A673 (cell line): Measurements from ENCODE around the gene NEXMIF. TPM values are rescaled to one million over a fixed set of nuclear protein-coding genes. Genes with fewer than 3 reads are reported as not detected.

Experiments
- BruUV-seq: library from RNA; stranded (reverse); fragments of 400-500 nt; replicated peaks from 2 replicates; lab custom pipeline; 2021; lab: Mats Ljungman, UMichigan
- CTCF ChIA-PET: fragments of 300-600 bp; sonication (Branson Sonifier 250); formaldehyde crosslinking; loops from one replicate; lab custom pipeline; 2022; ENCODE audit warnings: antibody characterized with exemption; lab: Charles Lee
- POLR2A ChIA-PET: fragments of 300-600 bp; sonication (Branson Sonifier 250); formaldehyde crosslinking; loops from one replicate; lab custom pipeline; 2022; ENCODE audit warnings: antibody characterized with exemption; ENCODE audit not compliant: low non-redundant PET; lab: Charles Lee
- DNase-seq: peaks from one replicate; pipeline ENCODE4 v3.0.0-alpha.2; 2015; ENCODE audit warnings: low spot score
- H3K27ac ChIP-seq: fragments of 200-600 bp; sonication (generic); 2 replicates; pipeline ENCODE4 v1.5.1; 2016; ENCODE audit warnings: mixed run types, low read depth, mild to moderate bottlenecking, mixed read lengths, antibody characterized with exemption, low read length; ENCODE audit not compliant: poor library complexity, severe bottlenecking
- H3K27me3 ChIP-seq: fragments of 200-600 bp; sonication (generic); replicated peaks from 2 replicates; pipeline ENCODE4 v1.6.1; 2017; ENCODE audit warnings: mixed run types, low read depth, mild to moderate bottlenecking, mixed read lengths, antibody characterized with exemption, low read length; ENCODE audit not compliant: insufficient read depth, poor library complexity
- H3K36me3 ChIP-seq: fragments of 200-600 bp; sonication (generic); 2 replicates; pipeline ENCODE4 v1.6.1; 2016; ENCODE audit warnings: mixed run types, mild to moderate bottlenecking, mixed read lengths, antibody characterized with exemption, low read length; ENCODE audit not compliant: insufficient read depth, poor library complexity, severe bottlenecking
- H3K4me1 ChIP-seq: fragments of 200-600 bp; sonication (generic); 2 replicates; pipeline ENCODE4 v1.6.1; 2017; ENCODE audit warnings: mixed run types, mild to moderate bottlenecking, mixed read lengths, antibody characterized with exemption, low read length; ENCODE audit not compliant: insufficient read depth, poor library complexity, severe bottlenecking
- H3K4me3 ChIP-seq: fragments of 200-600 bp; sonication (generic); 2 replicates; pipeline ENCODE4 v1.5.1; 2016; ENCODE audit warnings: low read depth, mixed run types, mild to moderate bottlenecking, mixed read lengths, low read length; ENCODE audit not compliant: poor library complexity, severe bottlenecking
- H3K9me3 ChIP-seq: fragments of 200-600 bp; sonication (generic); 2 replicates; pipeline ENCODE4 v1.6.1; 2016; ENCODE audit warnings: mixed run types, low read depth, mild to moderate bottlenecking, mixed read lengths, antibody characterized with exemption, low read length; ENCODE audit not compliant: poor library complexity, severe bottlenecking
- EZH2 ChIP-seq: fragments of 200-600 bp; sonication (generic); IDR thresholded peaks from 2 replicates; pipeline ENCODE4 v1.6.1; 2017; ENCODE audit warnings: borderline replicate concordance, low read depth, mild to moderate bottlenecking, mixed read lengths, antibody characterized with exemption, low read length; ENCODE audit not compliant: poor library complexity, severe bottlenecking
- intact Hi-C: fragments of 100-400 bp; cut with micrococcal nuclease; formaldehyde crosslinking; loops from one replicate; pipeline ENCODE4 v1.10.0; 2022; ENCODE audit not compliant: unreplicated experiment
- total RNA-seq: library from RNA; stranded (reverse); gene quantifications from 2 replicates; pipeline ENCODE4 v1.2.3, GENCODE V29; 2021
- TF ChIP-seq, protein P1 (sequence below): fragments of 300-800, 200-600 bp; sonication (generic); conservative IDR thresholded peaks from 2 replicates; pipeline ENCODE4 v1.5.1; 2017; ENCODE audit warnings: low read depth, mild to moderate bottlenecking, antibody characterized with exemption, low read length, moderate library complexity, mixed read lengths

NEXMIF gene
- total RNA-seq, 1 experiment from 2014 or later = 0.28 TPM

DNA sequence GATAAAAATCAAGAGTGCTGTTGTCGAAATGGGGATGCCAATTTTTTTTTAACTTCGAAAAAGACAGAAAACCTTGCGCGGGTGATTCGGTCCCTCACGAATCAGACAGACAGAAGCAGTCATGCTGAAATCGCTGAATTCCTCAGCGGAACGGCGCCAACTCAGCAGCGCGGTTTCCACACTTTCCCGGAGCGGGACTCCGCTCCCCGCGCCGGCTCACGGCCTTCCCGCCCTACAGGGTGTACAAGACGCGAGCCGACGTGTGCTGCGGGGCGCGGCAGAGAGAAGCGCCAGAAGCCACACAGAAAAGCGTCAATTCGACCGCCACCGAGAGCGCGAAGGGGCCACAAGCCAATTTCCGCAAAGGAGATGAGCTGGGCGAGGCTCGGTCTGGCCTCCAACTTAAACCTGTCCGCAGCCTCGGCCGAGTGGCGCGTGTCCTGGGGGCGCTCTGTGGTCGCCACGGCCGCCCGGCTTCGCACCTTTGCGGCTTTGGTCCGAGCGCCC, 1.3 kb downstream of the NEXMIF start:
- POLR2A ChIA-PET = no interaction called here
- CTCF ChIA-PET = no interaction called here
- peaks cover 21% of the 10 kb centered on the region for H3K27me3 ChIP-seq
- TF ChIP-seq EZH2 = no peak
- TF ChIP-seq, protein P1, sequence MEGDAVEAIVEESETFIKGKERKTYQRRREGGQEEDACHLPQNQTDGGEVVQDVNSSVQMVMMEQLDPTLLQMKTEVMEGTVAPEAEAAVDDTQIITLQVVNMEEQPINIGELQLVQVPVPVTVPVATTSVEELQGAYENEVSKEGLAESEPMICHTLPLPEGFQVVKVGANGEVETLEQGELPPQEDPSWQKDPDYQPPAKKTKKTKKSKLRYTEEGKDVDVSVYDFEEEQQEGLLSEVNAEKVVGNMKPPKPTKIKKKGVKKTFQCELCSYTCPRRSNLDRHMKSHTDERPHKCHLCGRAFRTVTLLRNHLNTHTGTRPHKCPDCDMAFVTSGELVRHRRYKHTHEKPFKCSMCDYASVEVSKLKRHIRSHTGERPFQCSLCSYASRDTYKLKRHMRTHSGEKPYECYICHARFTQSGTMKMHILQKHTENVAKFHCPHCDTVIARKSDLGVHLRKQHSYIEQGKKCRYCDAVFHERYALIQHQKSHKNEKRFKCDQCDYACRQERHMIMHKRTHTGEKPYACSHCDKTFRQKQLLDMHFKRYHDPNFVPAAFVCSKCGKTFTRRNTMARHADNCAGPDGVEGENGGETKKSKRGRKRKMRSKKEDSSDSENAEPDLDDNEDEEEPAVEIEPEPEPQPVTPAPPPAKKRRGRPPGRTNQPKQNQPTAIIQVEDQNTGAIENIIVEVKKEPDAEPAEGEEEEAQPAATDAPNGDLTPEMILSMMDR = no peak
- BruUV-seq = no TSS peak
- intact Hi-C loops = no loop called here
- H3K9me3 ChIP-seq = no peaks in the 10 kb centered on the region
- DNase-seq = peak; percentile 5
- H3K36me3 ChIP-seq = no peaks in the 10 kb centered on the region
- no peak overlapping the region for H3K27ac ChIP-seq
- no peaks in the 10 kb centered on the region for H3K4me1 ChIP-seq
- H3K4me3 ChIP-seq = no peak overlapping the region

DNA sequence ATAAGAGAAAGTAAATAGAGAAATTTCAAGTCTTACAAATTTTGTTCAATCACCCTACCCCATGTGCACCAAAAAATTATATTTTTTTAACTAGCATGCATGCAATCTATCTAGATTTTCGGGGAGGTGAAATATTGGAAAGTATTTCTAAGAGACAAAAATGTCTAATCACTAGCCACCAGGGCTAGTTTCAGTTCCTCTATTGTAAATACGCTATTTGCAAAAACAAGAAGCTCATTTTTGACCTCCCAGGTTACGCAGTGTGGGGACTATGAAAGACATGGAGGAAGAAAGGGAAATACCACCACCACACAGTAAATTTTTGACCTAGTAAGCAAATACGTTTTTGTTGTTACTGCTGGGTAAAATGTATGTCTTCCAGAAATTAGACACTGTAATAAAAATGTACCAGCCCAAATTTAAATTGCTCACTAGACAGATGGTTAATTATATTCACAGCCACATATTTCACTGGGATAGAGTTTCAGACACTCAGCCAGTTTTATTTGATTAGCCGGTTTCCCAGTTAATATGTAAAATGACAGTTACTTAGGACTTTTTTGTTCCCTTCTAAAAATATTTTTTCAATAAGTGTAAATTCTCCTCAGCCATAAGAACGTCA, 2.2 kb downstream of the NEXMIF start:
- ChIA-PET POLR2A (no interaction called here), CTCF (no interaction called here)
- TF ChIP-seq, protein P1 = no peak
- TF ChIP-seq EZH2 = no peak
- no peak overlapping the region for H3K4me3 ChIP-seq
- BruUV-seq = no TSS peak
- intact Hi-C loops = no loop called here
- no peaks in the 10 kb centered on the region for H3K36me3 ChIP-seq
- no peaks in the 10 kb centered on the region for H3K9me3 ChIP-seq
- H3K4me1 ChIP-seq = no peaks in the 10 kb centered on the region
- no peak for DNase-seq
- H3K27ac ChIP-seq = no peak overlapping the region
- H3K27me3 ChIP-seq = peaks cover 21% of the 10 kb centered on the region

- no TSS peak for BruUV-seq
- no peaks in the 10 kb centered on the region for H3K9me3 ChIP-seq
- H3K36me3 ChIP-seq = no peaks in the 10 kb centered on the region
- H3K27me3 ChIP-seq = no peaks in the 10 kb centered on the region
- POLR2A ChIA-PET = no interaction called here
- H3K27ac ChIP-seq = no peak overlapping the region
- no peaks in the 10 kb centered on the region for H3K4me1 ChIP-seq
- TF ChIP-seq EZH2 = no peak
- TF ChIP-seq, protein P1 = no peak
- H3K4me3 ChIP-seq = no peak overlapping the region
- CTCF ChIA-PET = no interaction called here
- intact Hi-C loops = no loop called here
- DNase-seq = no peak
Measured at GRCh38 chrX:74911494-74911893, 13.8 kb downstream of the NEXMIF start.
